Thoracic aorta (tissue), 2 donors: ENCODE data around the gene KRTAP11-1. TPM values are rescaled to one million over a fixed set of nuclear protein-coding genes. Genes with fewer than 3 reads are reported as not detected.

ENCODE experiments used
- ATAC-seq: fragments of 150-250 bp; one replicate; pipeline ENCODE4 v1.8.0; 2017; ENCODE audit warnings: low read depth; ENCODE audit not compliant: insufficient number of reproducible peaks, low FRiP score
- DNase-seq: peaks from one replicate; pipeline ENCODE4 v3.0.0-alpha.2; 2020; ENCODE audit warnings: low spot score
- H3K27ac ChIP-seq, 2 donors: fragments of 200-600 bp; sonication (generic); 1 replicate in 1 of 2; 2 replicates in 1 of 2; pipeline ENCODE4 v1.5.1; 2016; ENCODE audit warnings: mild to moderate bottlenecking in 2 of 2, moderate library complexity in 2 of 2
- H3K27me3 ChIP-seq: fragments of 200-600 bp; sonication (generic); replicated peaks from 2 replicates; pipeline ENCODE4 v1.6.0; 2016; ENCODE audit warnings: mild to moderate bottlenecking; ENCODE audit not compliant: insufficient read depth
- H3K36me3 ChIP-seq: fragments of 200-600 bp; sonication (generic); one replicate; pipeline ENCODE4 v1.5.1; 2016
- H3K4me1 ChIP-seq, 2 donors: fragments of 200-600 bp; sonication (generic); 1 replicate in 1 of 2; 2 replicates in 1 of 2; pipeline versions ENCODE4 v1.5.1 to v1.6.0; 2016; ENCODE audit warnings: low read depth in 2 of 2, mild to moderate bottlenecking in 1 of 2; ENCODE audit not compliant: control insufficient read depth in 1 of 2
- H3K4me3 ChIP-seq: fragments of 200-600 bp; sonication (generic); 2 replicates; pipeline ENCODE4 v1.5.1; 2016; ENCODE audit warnings: mild to moderate bottlenecking
- H3K9me3 ChIP-seq: fragments of 200-600 bp; sonication (generic); 2 replicates; pipeline ENCODE4 v1.5.1; 2016
- CTCF ChIP-seq: fragments of 200-600 bp; sonication (generic); IDR thresholded peaks from one replicate; pipeline ENCODE4 v1.5.1; 2019; ENCODE audit warnings: antibody characterized with exemption
- total RNA-seq, 2 donors: library from RNA; depleted of rRNA; stranded (reverse); fragments of >200 nt; gene quantifications; one replicate each; pipeline versions ENCODE4 v1.1.0 to v1.2.3, GENCODE V29; 2016

KRTAP11-1 gene
- total RNA-seq, 2 donors from 2014 or later = not detected

GRCh38 chr21:30882866-30883597, 1.7 kb upstream of the KRTAP11-1 start:
- DNase-seq (no peak), ATAC-seq (no peak)
- H3K27me3 ChIP-seq = no peaks in the 10 kb centered on the region
- no peak overlapping the region for H3K4me3 ChIP-seq
- H3K27ac ChIP-seq = no peak overlapping the region
- no peaks in the 10 kb centered on the region for H3K4me1 ChIP-seq
- TF ChIP-seq CTCF = no peak
- no peaks in the 10 kb centered on the region for H3K9me3 ChIP-seq
- H3K36me3 ChIP-seq = no peaks in the 10 kb centered on the region

- no peaks in the 10 kb centered on the region for H3K36me3 ChIP-seq
- H3K27ac ChIP-seq = no peak overlapping the region
- ATAC-seq = no peak
- H3K4me1 ChIP-seq = no peaks in the 10 kb centered on the region
- no peak for DNase-seq
- H3K27me3 ChIP-seq = no peaks in the 10 kb centered on the region
- no peak overlapping the region for H3K4me3 ChIP-seq
- no peaks in the 10 kb centered on the region for H3K9me3 ChIP-seq
- no peak for TF ChIP-seq CTCF
These were observed 466 bp downstream of the KRTAP11-1 start for GRCh38 chr21:30880914-30881313.

GRCh38 chr21:30874526-30874925, 6.9 kb downstream of the KRTAP11-1 start:
- H3K27me3 ChIP-seq = no peaks in the 10 kb centered on the region
- no peak for TF ChIP-seq CTCF
- no peak for DNase-seq
- H3K36me3 ChIP-seq = no peaks in the 10 kb centered on the region
- no peak overlapping the region for H3K27ac ChIP-seq
- H3K4me3 ChIP-seq = no peak overlapping the region
- H3K4me1 ChIP-seq = no peaks in the 10 kb centered on the region
- no peaks in the 10 kb centered on the region for H3K9me3 ChIP-seq
- no peak for ATAC-seq

GRCh38 chr21:30847627-30848500, 33.5 kb downstream of the KRTAP11-1 start:
- no peak for TF ChIP-seq CTCF
- ATAC-seq = no peak
- no peak overlapping the region for H3K4me3 ChIP-seq
- no peaks in the 10 kb centered on the region for H3K9me3 ChIP-seq
- no peak for DNase-seq
- H3K27ac ChIP-seq = no peak overlapping the region
- H3K4me1 ChIP-seq = no peaks in the 10 kb centered on the region
- H3K36me3 ChIP-seq = no peaks in the 10 kb centered on the region
- no peaks in the 10 kb centered on the region for H3K27me3 ChIP-seq

GRCh38 chr21:30842990-30843389, 38.4 kb downstream of the KRTAP11-1 start:
- Histone ChIP-seq H3K9me3 (no peaks in the 10 kb centered on the region), H3K27me3 (no peaks in the 10 kb centered on the region), H3K36me3 (no peaks in the 10 kb centered on the region), H3K4me3 (no peak overlapping the region), H3K27ac (no peak overlapping the region), H3K4me1 (no peaks in the 10 kb centered on the region)
- DNase-seq (no peak), ATAC-seq (no peak)
- no peak for TF ChIP-seq CTCF
